Lower leg skin (tissue), 4 donors: Measurements from ENCODE around the gene FOXO4. TPM values are rescaled to one million over a fixed set of nuclear protein-coding genes. Genes with fewer than 3 reads are reported as not detected.
A peak's percentile ranks its signal among the peaks of the same experiment; 100 is the strongest.

Source experiments
- DNase-seq, 2 donors: peaks; one replicate each; pipeline ENCODE4 v3.0.0-alpha.2; 2019; ENCODE audit warnings: low spot score in 2 of 2
- H3K4me3 ChIP-seq: fragments of 200-600 bp; sonication (generic); 2 replicates; pipeline ENCODE4 v1.5.1; 2017; ENCODE audit warnings: mild to moderate bottlenecking, low read depth; ENCODE audit not compliant: poor library complexity, severe bottlenecking
- CTCF ChIP-seq, 3 donors: fragments of 450-650 bp; IDR thresholded peaks; one replicate each; pipeline ENCODE4 v1.5.1; 2016; ENCODE audit warnings: antibody characterized with exemption in 3 of 3, mild to moderate bottlenecking in 3 of 3, moderate library complexity in 2 of 3
- POLR2A ChIP-seq, 2 donors: fragments of 450-650 bp; IDR thresholded peaks; one replicate each; pipeline ENCODE4 v1.6.1; 2016 to 2017; ENCODE audit warnings: antibody characterized with exemption in 2 of 2, mild to moderate bottlenecking in 1 of 2, moderate library complexity in 1 of 2
- WGBS, 2 donors: methylation state at CpG; one replicate each; pipeline ENCODE4 v1.1.5; 2018; 5-methylcytosine and 5-hydroxymethylcytosine counted together
- intact Hi-C: fragments of 100-400 bp; cut with DNase I; formaldehyde crosslinking; loops from one replicate; pipeline ENCODE4 v1.15.0; 2023; ENCODE audit warnings: low total_unique reads
- total RNA-seq, 4 donors: library from RNA; depleted of rRNA; stranded (reverse); fragments of >200 nt; gene quantifications; one replicate each; pipeline ENCODE4 v1.1.0, GENCODE V29; 2016

The FOXO4 gene
- total RNA-seq, 4 donors from 2014 or later = 17.7 to 29.9 (median 23.3) TPM

GRCh38 chrX:71111921-71112431, 16.3 kb downstream of the FOXO4 start:
- 40 to 57% methylated on average over 5 of the region's 5 CpGs for WGBS, 2 donors
- DNase-seq = no peak
- intact Hi-C loops = no loop called here
- no peak overlapping the region for H3K4me3 ChIP-seq
- TF ChIP-seq CTCF (IDR thresholded peaks at IDR 0.05) (no peak), POLR2A (IDR thresholded peaks at IDR 0.05) (no peak)

- WGBS, 2 donors = 83 to 88% methylated on average over 10 of the region's 10 CpGs
- H3K4me3 ChIP-seq = no peak overlapping the region
- TF ChIP-seq POLR2A (IDR thresholded peaks at IDR 0.05) (no peak), CTCF (IDR thresholded peaks at IDR 0.05) (no peak)
- no peak for DNase-seq
- intact Hi-C loops = no loop called here
These were observed 21.7 kb downstream of the FOXO4 start for GRCh38 chrX:71117358-71117757.

- no peak for TF ChIP-seq POLR2A (IDR thresholded peaks at IDR 0.05)
- no peak for TF ChIP-seq CTCF (IDR thresholded peaks at IDR 0.05)
- 2 to 40% methylated on average over 40 to 56 of the region's 56 CpGs for WGBS, 2 donors
- intact Hi-C loops = no loop called here
- DNase-seq = peak; percentile 69 to 96
- H3K4me3 ChIP-seq = peak within 1 kb of the TSS; percentile 63
These were observed 22.7 kb downstream of the FOXO4 start, which contains the start of gene MED12 for GRCh38 chrX:71118032-71118984. TSS of gene MED12 (plus strand) at chrX:71118596. CDS start at chrX:71118755, 159 bp downstream.

- WGBS, 2 donors = 2 to 24% methylated on average over 17 of the region's 17 CpGs
- TF ChIP-seq CTCF (IDR thresholded peaks at IDR 0.05) (no peak), POLR2A (IDR thresholded peaks at IDR 0.05) (no peak)
- peak overlapping the region; percentile 63 for H3K4me3 ChIP-seq
- DNase-seq = no peak
- intact Hi-C loops = no loop called here
These were observed 23.4 kb downstream of the FOXO4 start for GRCh38 chrX:71118985-71119535.

GRCh38 chrX:71128166-71128833, 32.6 kb downstream of the FOXO4 start:
- 73 to 86% methylated on average over 10 to 12 of the region's 12 CpGs for WGBS, 2 donors
- H3K4me3 ChIP-seq = no peak overlapping the region
- TF ChIP-seq CTCF (IDR thresholded peaks at IDR 0.05) = no peak
- TF ChIP-seq POLR2A (IDR thresholded peaks at IDR 0.05) = no peak
- no peak for DNase-seq
- intact Hi-C loops = no loop called here
